Activated CD4-positive, alpha-beta T cell treated with anti-CD3 and anti-CD28 coated beads for 24 hours (primary cell): Measurements from ENCODE around the gene ZNF490.
"Not testable (repeated sequence)": the region's sequence is repeated elsewhere in the genome, so short reads cannot be mapped to it uniquely, and the experiment has no call there.

ENCODE experiments used
- DNase-seq, 2 donors: peaks; one replicate each; pipeline ENCODE4 v3.0.0-alpha.2; 2020; ENCODE audit warnings: low read depth in 2 of 2

ZNF490 gene

GRCh38 chr19:12621253-12622024 lies 10.8 kb upstream of the ZNF490 start:
- not testable (repeated sequence) for DNase-seq

DNA sequence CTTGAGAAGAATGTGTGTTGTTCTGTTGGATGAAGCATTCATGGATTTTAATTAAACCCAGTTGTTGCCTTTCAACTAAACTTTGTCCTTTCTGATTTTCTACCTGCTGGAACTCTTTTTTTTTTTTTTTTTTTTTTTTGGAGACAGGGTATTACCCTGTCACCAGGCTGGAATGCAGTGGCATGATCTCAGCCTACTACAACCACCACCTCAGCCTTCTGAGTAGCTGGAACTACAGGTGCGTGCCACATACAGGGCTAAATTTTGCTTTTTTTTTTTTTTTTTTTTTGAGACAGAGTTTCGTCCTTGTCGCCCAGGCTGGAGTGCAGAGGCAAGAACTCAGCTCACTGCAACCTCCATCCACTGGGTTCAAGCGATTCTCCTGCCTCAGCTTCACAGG lies 7.0 kb upstream of the ZNF490 start:
- no peak for DNase-seq

- no peak for DNase-seq
These were observed 717 bp upstream of the ZNF490 start for GRCh38 chr19:12611361-12611699.

DNA sequence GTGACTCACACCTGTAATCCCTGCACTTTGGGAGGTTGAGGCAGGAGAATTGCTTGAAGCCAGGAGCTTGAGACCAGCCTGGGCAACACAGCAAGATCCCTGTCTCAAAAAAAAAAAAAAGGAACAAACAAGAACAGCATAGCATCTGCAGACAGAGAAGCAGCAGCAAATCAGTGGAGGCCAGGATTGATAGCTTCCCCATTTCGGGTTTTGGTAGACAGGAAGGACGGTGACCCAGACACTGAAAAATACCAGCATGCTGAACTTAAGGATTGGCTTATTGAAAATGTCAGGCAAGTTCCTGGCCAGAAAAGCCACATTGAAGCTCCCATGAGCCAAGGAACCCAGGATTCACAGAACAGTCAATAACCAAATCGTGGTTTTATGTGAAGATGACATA lies 3.0 kb downstream of the ZNF490 start:
- DNase-seq: no peak

DNA sequence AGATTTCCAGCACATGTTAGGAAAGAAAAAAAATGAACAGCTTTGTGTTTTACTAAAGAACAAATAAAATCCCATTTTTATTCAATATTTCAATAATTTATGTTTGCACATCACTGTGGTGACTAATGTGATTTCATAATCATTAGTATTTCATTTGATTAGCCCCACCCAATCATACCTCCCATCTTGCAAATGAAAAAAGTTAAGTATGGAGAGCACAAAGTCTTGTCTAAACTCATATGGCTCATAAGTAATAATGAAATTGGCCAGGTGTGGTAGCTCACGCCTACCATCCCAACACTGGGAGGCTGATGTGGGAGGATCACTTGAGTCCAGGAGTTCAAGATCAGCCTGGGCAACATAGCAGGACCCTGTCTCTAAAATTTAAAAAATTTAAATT lies 3.8 kb downstream of the ZNF490 start:
- no peak for DNase-seq

- DNase-seq: peak; percentile 23 to 34
These were observed 6.9 kb downstream of the ZNF490 start for GRCh38 chr19:12603714-12604113.

- no peak for DNase-seq
These were observed 13.0 kb downstream of the ZNF490 start for GRCh38 chr19:12597594-12597993.

- DNase-seq: no peak
These were observed 13.6 kb downstream of the ZNF490 start for GRCh38 chr19:12596927-12597548.

DNA sequence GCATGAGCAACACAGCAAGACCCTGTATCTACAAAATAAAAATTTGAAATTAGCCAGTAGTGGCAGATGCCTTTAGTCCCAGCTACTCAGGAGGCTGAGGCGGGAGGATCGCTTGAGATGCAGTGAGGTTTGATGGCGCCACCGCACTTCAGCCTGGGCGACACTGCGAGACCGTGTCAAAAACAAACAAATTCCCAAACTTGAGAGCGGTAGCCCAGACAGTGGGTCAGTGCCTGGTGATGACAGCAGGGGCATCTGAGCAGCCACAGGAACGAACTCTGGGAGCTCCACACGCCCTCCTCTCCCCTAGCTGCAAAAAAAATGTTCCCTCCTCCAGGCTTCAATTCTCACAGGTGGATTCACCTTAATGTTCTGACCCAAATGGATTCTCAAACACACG lies 14.1 kb downstream of the ZNF490 start:
- no peak for DNase-seq

GRCh38 chr19:12581100-12581499 lies 29.5 kb downstream of the ZNF490 start:
- DNase-seq: no peak

GRCh38 chr19:12580180-12580694 lies 30.4 kb downstream of the ZNF490 start:
- DNase-seq: no peak

GRCh38 chr19:12578641-12579040 lies 32.0 kb downstream of the ZNF490 start:
- no peak for DNase-seq

DNA sequence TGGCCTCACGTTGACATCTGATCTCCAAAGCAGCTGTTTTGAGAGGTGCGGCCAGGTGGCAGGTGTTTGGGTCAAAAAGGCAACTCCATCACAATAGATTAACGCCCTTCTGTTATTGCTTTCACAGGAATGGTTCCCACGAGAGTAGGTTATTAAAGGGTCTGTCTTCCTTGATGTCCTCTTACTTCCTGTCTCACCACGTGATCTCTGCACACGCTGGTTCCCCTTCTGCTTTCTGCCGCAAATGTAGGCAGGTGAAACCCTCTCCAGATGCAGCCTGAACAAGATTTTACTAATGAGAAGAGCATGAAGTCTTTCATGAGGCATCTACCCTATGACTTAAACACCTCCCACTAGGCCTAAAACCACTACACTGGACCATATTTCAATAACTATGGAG lies 36.6 kb downstream of the ZNF490 start:
- no peak for DNase-seq

DNA sequence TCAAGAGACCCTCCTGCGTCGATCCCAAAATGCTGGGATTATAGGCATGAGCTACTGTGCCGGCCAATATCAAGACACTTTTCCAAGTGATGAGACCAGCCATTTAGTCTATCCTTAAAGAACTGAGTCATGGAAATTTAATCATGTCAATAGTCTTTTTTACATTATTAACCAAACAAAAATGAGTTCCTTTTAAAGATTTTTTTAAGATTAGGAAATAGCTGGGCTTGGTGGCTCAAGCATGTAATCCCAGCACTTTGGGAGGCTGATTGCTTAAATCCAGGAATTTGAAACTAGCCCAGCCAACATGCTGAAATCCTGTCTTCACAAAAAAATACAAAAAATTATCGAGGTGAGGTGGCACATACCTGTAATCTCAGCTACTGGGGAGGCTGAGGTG lies 42.7 kb downstream of the ZNF490 start:
- DNase-seq: no peak

GRCh38 chr19:12566380-12566779 lies 44.2 kb downstream of the ZNF490 start:
- not testable (repeated sequence) for DNase-seq

- peak; percentile 92 to 95 for DNase-seq
These were observed 46.5 kb downstream of the ZNF490 start for GRCh38 chr19:12564016-12564664.

- no peak for DNase-seq
These were observed 55.1 kb downstream of the ZNF490 start for GRCh38 chr19:12555456-12555930.

- peak; percentile 81 to 82 for DNase-seq
These were observed 59.4 kb downstream of the ZNF490 start, which contains the start of gene ZNF564 for GRCh38 chr19:12551060-12551832. ZNF564 (minus strand) TSS chr19:12551482; CDS start chr19:12551332, 150 bp downstream.

DNA sequence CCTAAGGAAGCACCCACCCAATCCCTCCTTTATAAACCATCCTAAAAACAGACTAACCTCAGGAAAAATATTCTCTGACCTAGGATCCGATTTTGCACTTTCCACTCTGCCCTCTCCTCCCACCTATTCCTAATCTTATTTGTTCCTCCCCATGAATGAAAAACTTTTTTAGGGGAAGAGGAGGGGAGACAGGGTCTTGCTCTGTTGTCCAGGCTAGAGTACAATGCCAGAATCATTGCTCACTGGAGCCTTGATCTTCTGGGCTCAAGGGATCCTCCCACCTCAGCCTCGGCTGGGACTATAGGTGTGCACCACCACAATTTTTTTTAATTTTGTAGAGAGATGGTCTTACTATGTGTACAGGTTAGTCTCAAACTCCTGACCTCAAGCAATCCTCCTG lies 63.7 kb downstream of the ZNF490 start:
- no peak for DNase-seq

- DNase-seq: no peak
These were observed 64.5 kb downstream of the ZNF490 start for GRCh38 chr19:12546068-12546467.

GRCh38 chr19:12545267-12545666 lies 65.3 kb downstream of the ZNF490 start:
- no peak for DNase-seq

- DNase-seq: no peak
These were observed 66.2 kb downstream of the ZNF490 start for GRCh38 chr19:12544401-12544876.
